Coronary artery (tissue), 2 donors: ENCODE results near the gene PYGM.

Experiments used
- DNase-seq: peaks from one replicate; pipeline ENCODE4 v3.0.0-alpha.2; 2017; ENCODE audit warnings: low spot score
- H3K27ac ChIP-seq, 2 donors: fragments of 200-600 bp; sonication (generic); one replicate each; pipeline ENCODE4 v1.5.1; 2016 to 2019
- H3K4me3 ChIP-seq: fragments of 200-600 bp; sonication (generic); 2 replicates; pipeline ENCODE4 v1.5.1; 2016; ENCODE audit warnings: mild to moderate bottlenecking, moderate library complexity
- TF ChIP-seq, protein P1 (sequence below): fragments of 200-600 bp; sonication (generic); IDR thresholded peaks from one replicate; pipeline ENCODE4 v1.5.1; 2019; ENCODE audit warnings: antibody characterized with exemption

Gene PYGM

DNA sequence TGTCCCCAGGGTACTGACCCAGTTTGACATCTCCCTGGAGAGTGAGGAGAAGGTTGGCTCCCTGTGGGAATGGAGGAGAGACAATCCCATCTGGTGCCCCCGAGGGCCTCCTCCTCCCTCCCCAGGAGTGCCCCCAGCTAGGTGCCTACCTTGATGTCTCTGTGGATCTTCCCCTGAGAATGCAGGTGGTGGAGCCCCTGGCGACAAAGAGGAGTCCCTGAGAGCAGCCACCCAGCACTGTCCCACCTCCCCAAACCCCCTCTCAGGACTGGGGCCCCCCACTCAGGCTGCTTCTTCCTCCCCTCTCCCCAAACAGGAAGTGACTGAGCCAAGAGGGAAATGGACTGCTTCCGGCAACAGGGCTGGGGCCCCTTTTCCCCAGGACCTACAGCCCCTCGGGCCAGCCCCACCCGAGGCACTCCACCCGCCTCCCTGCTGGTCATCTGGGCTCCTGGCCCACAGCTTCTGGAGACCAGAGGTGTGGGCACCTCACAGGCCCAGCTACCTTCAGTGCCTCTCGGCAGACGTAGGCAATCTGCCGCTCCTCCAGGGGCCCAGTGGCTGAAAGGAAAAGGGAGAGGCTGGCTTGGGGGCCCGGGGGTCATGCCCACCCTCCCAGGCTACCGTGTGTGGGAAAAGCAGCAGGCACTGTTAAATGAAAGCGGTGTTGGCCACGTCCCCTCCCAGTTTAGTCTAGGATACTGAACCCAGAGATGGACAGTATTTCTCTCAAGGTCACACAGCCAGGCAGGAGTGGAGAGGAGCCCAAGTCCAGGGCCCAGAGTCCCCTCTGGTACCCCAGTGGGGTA, 42.0 kb upstream of the PYGM start:
- TF ChIP-seq, protein P1, sequence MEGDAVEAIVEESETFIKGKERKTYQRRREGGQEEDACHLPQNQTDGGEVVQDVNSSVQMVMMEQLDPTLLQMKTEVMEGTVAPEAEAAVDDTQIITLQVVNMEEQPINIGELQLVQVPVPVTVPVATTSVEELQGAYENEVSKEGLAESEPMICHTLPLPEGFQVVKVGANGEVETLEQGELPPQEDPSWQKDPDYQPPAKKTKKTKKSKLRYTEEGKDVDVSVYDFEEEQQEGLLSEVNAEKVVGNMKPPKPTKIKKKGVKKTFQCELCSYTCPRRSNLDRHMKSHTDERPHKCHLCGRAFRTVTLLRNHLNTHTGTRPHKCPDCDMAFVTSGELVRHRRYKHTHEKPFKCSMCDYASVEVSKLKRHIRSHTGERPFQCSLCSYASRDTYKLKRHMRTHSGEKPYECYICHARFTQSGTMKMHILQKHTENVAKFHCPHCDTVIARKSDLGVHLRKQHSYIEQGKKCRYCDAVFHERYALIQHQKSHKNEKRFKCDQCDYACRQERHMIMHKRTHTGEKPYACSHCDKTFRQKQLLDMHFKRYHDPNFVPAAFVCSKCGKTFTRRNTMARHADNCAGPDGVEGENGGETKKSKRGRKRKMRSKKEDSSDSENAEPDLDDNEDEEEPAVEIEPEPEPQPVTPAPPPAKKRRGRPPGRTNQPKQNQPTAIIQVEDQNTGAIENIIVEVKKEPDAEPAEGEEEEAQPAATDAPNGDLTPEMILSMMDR = no peak
- no peak for DNase-seq
- peak overlapping the region; percentile 83 to 95 for H3K27ac ChIP-seq
- H3K4me3 ChIP-seq = peak overlapping the region; percentile 89

DNA sequence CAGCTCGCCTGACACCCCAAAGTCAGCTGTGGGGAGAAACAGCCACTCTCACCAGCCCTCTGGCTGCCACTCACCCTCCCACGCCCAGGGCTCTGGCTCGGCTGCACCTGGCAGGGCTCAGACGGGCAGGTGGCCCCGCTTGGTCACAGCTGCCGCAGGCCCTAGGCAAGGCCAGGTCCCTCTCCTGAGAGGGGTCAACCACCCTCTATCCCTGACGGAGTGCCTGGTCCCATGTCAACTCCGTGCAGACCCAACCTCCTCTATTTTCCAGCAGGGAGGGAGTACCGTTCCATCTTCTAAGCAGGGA, 41.3 kb upstream of the PYGM start:
- TF ChIP-seq, protein P1 = no peak

DNA sequence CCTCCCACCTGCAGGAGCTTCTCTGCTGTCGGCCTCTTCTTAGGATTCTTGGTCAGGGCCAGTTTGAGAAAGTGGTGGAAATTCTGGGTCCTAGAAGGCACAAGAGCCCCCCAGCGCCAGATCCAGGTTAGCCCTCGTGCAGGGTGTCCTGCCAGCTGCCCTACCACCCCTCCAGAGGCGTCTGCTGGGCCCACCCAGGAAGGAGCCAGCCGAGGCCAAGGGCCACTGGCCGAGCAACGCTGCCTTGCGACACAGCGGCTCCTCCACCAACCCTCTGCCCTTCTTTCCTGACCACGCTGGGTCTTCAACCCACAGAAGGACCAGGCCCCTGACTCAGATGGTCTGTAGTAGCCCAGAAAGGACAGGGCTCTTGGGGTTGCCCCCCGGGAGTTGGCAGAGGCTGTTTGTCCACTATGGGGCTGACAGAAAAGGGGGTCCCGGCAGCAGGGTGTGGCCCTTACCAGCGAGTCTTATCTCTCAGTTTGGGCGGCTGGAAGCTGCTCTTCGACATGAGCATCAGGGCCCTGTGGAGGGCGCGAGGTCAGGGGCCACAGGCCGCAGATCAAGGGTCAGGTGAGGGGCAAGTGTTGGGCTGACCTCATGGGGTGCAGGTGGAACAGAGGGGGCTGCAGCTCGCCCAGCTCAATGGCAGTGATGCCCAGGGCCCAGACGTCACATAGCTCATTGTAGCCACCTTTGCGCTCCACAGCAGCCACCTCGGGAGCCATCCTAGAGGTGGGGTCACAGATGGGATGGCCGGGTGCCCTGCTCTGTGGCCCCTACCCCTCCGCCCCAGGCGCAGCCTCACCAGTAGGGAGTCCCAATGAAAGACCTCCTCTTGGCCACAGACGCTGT, 40.8 kb upstream of the PYGM start:
- no peak for DNase-seq
- no peak overlapping the region for H3K4me3 ChIP-seq
- TF ChIP-seq, protein P1 = no peak
- H3K27ac ChIP-seq = peak overlapping the region in 1 of 2 donors; percentile 95

More for the DNA sequence above, 41.3 kb upstream of the PYGM start:
- H3K27ac ChIP-seq = peak overlapping the region in 1 of 2 donors; percentile 95
- DNase-seq = no peak
- no peak overlapping the region for H3K4me3 ChIP-seq

DNA sequence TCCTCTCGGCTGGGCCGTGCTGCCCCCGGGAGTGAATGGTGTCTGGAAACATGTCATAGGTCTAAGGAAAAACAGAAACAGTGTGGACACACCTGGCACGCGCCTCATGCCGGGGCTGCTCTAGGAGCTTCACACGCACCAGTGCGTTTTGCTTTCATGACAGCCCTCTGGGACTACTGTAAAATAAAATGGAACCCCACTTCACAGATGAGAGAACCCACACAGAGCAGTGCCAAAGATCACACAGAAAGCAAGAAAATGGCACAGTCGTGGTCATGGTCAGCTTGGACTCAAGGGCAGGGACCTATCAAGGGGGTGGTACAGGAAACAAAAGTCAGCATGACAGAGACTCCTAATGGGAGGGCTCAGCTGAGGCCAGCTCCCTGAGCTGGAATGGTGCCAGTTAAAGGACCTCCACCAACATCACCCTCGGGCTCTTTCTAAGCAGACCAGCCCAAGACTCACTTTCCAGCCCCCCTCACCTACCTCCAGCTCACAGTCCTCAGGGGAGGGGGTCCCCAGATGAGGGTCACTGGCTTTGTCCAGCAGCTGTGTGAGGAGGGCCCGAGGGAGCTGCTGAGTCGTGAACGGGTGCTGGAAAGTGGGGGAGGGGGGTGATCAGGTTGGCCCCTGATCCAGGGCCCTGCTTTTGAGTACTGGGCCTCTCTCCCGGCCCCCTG, 40.0 kb upstream of the PYGM start:
- TF ChIP-seq, protein P1 = no peak
- no peak overlapping the region for H3K4me3 ChIP-seq
- H3K27ac ChIP-seq = no peak overlapping the region
- DNase-seq = no peak

DNA sequence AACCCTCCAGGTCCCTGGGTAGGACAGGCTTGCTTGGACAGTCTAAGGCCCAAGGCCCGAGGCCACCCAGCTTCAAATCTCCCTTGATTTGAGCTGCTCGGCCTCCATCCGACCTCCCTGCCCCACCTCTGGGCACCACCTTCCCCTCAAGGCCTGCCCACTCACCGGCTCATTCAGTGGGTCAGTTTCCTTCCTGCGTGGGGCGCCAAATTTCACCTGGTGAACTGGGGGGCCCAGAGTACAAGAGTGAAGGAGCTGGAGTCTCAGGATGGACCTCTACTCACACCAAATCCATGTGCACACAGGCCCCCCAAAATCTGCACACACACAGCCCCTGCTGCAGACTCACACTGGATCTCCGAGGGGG, 39.5 kb upstream of the PYGM start:
- no peak overlapping the region for H3K27ac ChIP-seq
- DNase-seq = no peak
- no peak overlapping the region for H3K4me3 ChIP-seq
- TF ChIP-seq, protein P1 = no peak

DNA sequence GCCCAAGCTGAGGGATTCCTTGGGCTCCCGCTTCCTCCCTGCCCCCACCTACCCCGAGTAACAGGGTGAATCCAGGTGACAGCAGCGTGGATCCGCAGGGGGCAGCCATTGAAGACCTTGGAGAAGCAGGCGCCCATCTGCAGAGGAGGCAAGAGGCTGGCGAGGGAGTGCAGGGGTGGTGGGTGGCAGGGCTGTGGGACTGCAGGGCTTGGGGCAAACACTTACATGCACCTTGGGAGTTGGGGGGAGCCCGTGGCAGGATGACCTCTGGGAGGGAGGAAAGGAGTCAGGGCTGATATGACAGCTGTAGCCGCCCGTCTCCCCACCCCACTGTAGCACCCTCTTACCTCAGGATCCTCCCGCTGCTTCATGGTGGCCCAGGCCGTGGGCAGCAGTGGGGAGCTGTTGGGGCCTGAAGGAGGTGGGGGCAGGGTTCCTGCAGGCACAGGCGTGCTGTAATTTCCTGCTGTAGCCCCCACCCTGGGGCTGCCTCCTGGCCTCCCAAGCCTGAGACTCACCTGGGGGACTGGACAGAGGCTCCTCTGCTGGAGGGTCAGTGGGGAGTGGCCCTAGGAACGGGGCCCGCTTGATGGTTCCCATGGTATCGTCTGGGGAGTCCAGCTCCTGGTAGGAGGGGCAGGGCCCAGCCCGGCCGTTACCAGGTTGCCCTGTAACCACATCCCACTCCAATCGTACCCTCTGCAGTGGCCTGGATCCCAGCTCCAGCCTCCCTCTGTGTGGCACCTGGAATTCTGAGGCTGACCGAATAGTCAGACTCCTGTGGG, 37.2 kb upstream of the PYGM start:
- no peak overlapping the region for H3K27ac ChIP-seq
- TF ChIP-seq, protein P1 = no peak
- no peak for DNase-seq
- no peak overlapping the region for H3K4me3 ChIP-seq
